GM12875 (cell line): ENCODE data around the gene LDLRAD4.

ENCODE experiments used
- H3K4me3 ChIP-seq: one replicate; pipeline ENCODE4 v1.5.1; 2011; ENCODE audit warnings: low read depth, low read length, control low read depth
- TF ChIP-seq, protein P1 (sequence below): IDR thresholded peaks from 2 replicates; pipeline ENCODE4 v1.5.1; 2011; ENCODE audit warnings: low read depth, mild to moderate bottlenecking, control low read depth, inconsistent platforms, low read length, moderate library complexity, borderline replicate concordance; ENCODE audit not compliant: insufficient read depth

LDLRAD4 gene

DNA sequence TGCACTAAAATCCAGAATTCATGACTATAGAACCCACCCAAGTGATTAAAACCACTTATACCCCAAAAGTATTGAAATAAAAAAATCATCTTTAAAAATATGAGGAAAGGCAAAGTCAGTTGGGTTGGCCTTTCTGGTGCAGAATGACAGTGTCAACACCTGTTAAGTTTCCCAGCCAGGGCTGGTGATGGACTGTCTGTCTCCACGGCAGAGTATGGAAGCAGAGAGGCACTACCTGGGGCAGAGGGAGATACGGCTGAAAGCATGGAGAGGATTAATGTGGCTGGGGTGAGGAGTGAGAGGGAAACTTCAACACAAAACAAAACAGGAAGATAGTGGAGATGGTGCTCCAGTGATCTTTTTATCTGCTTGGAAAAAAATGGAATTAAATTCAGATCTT lies 292.0 kb downstream of the LDLRAD4 start:
- TF ChIP-seq, protein P1, sequence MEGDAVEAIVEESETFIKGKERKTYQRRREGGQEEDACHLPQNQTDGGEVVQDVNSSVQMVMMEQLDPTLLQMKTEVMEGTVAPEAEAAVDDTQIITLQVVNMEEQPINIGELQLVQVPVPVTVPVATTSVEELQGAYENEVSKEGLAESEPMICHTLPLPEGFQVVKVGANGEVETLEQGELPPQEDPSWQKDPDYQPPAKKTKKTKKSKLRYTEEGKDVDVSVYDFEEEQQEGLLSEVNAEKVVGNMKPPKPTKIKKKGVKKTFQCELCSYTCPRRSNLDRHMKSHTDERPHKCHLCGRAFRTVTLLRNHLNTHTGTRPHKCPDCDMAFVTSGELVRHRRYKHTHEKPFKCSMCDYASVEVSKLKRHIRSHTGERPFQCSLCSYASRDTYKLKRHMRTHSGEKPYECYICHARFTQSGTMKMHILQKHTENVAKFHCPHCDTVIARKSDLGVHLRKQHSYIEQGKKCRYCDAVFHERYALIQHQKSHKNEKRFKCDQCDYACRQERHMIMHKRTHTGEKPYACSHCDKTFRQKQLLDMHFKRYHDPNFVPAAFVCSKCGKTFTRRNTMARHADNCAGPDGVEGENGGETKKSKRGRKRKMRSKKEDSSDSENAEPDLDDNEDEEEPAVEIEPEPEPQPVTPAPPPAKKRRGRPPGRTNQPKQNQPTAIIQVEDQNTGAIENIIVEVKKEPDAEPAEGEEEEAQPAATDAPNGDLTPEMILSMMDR: no peak
- no peak overlapping the region for H3K4me3 ChIP-seq

DNA sequence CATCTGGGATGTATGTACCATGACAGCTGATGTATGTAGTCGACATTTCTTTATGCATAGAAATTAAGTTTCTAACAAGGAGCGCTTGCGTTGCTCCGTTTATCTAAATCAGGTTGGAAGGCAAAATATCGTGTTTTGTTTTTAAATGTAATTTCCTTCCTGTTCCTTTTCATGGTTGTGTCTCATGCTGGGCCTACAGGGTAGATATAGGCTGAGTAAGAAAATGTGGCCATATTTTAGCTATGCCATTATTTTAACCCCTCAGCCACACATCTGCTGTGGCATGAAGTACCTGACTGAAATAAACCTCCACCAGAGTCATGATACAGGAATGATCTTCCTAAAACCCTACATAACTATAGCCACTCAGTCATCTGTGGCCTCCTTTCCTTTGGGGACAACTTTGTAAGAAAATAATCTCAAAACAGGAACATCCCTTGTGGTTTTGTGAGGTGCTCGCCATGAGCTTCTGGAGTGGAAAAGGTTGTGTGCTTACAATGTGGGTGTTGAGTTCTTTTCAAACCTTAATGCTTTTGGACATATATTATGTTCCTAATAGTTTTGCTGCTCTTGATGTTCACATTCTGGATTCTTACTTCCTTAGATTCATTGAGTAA lies 293.5 kb downstream of the LDLRAD4 start:
- TF ChIP-seq, protein P1: no peak
- no peak overlapping the region for H3K4me3 ChIP-seq

DNA sequence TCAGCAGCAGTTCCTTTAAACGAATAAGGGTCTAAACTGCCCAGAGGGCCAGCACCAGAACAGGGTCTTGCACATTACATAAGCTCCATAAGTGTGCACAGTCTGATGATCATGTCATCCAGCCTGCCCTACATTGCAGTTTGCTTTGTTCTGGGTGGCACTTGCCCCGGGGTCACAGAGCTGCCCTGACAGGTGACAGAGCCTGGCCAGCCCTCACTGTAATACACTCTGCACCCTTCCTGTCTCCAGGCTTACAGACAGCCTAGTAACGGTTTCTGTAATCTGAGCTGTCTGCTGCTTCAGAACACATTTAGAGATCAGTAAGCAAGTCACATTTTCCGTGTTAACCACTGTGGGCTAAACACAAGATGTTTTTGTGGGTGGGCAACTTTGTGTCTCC lies 294.5 kb downstream of the LDLRAD4 start:
- TF ChIP-seq, protein P1: no peak

DNA sequence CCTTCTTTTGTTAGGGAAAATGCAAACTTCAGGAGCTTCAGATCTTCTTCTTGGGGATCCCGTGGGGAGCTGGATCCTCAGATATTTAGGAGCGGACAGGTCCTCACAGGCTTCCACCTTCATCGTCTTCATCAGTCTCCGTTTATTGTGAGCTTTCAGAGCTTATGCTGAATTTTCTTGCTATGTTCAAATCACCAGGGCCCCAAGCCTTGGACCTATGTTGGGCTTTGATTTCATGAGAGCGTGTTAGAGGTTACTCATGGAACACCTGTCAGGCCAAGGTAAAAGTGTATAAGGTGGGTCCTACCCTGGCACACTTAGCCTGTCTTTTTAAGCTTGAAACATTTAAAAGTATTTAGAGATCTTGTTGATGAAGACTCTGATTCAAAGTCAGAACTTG lies 294.9 kb downstream of the LDLRAD4 start:
- H3K4me3 ChIP-seq: no peak overlapping the region
- TF ChIP-seq, protein P1: no peak

More for the DNA sequence above, 294.5 kb downstream of the LDLRAD4 start:
- H3K4me3 ChIP-seq: no peak overlapping the region

DNA sequence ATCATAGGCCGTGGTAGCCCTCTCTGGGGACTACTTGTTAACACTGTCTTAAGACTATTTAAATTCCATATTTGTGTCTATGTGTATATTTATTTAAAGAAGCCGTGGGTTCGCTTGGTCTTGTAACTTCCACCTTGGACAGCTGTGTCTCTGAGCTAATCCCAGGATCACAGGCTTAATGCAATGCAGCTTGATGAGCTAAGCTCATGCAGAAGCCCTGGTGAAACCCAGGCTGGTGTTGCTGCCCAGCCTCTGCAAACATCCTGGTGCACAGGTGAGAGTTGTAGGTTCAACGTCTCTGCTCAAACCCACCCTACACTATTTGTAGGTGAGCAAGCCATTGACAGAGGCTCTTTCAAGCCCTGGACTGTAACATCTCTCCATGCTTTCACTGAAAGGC lies 296.0 kb downstream of the LDLRAD4 start:
- TF ChIP-seq, protein P1: no peak

DNA sequence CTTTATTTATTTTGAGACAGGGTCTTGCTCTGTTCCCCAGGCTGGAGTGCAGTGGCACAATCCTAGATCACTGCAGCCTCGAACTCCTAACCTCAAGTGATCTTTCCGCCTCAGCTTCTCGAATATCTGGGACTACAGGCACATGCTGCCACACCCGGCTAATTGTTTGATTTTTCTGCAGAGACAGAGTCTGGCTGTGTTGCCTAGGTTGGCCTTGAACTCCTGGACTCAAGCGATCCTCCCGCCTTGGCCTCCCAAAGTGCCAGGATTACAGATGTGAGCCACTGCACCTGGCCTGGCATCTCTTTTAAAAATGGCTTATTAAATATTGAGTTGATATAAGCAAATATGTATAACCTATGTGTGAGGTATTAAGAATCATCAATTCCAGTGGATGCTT lies 298.3 kb downstream of the LDLRAD4 start:
- no peak overlapping the region for H3K4me3 ChIP-seq
- TF ChIP-seq, protein P1: no peak

More for the DNA sequence above, 296.0 kb downstream of the LDLRAD4 start:
- no peak overlapping the region for H3K4me3 ChIP-seq

DNA sequence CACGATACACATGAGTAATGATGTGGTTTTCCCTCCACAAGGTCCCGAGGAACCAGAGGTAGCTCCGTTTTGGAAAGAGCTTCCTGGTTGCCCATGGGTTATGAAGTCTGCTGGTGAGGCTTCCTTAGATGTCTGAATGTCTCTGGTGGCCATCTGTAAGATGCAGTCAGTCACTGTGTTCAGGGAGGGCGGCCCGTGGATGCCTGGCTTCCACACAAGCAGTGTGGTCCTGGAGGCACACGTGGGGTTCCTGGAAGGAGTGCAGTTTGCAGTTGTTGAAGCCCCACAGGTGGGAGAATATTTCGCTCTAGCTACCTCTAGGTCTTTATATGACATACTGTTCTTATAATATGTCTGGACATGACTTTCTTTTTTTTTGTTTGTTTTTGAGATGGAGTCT lies 298.8 kb downstream of the LDLRAD4 start:
- TF ChIP-seq, protein P1: no peak
- no peak overlapping the region for H3K4me3 ChIP-seq
